HG02763 (cell line): Measurements from ENCODE around the gene SLCO2A1.

Experiments
- ATAC-seq: cut with Tn5 transposase; IDR thresholded peaks from one replicate; pipeline ENCODE4 v1.9.1; 2021; ENCODE audit warnings: mild to moderate bottlenecking, moderate library complexity; ENCODE audit not compliant: unreplicated experiment

Gene SLCO2A1

DNA sequence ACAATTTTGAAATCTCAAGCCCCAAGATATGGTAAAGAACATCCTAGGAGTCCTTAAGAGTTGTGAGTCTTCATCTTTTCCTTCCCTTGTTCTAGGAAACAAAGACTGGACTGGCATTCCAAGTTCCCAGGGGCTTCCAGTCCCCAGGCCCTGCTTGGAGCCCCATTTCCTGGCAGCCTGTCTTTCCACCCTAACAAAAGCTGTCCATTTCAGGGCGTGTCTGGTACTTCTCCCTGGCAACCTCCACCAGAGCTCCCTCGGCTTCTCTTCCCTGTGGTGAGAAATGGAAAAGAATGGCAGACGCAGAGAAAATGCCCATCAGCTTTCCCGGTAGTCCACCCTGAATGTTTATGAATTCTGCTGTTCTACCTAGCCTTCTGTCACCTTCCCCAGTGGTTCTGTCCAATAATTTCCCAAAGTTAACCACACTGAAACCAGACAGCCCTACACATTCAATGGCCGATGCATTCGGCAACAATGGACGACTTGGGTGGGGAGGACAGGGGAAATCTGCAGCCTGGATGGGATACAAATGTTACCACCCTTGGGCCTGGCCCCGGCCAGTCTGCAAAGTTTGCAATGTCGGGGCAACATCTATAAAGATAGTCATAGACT, 140.9 kb downstream of the SLCO2A1 start:
- no peak for ATAC-seq

GRCh38 chr3:133887803-133888703, 141.7 kb downstream of the SLCO2A1 start:
- no peak for ATAC-seq

GRCh38 chr3:133887074-133887802, 142.5 kb downstream of the SLCO2A1 start:
- ATAC-seq: no peak

DNA sequence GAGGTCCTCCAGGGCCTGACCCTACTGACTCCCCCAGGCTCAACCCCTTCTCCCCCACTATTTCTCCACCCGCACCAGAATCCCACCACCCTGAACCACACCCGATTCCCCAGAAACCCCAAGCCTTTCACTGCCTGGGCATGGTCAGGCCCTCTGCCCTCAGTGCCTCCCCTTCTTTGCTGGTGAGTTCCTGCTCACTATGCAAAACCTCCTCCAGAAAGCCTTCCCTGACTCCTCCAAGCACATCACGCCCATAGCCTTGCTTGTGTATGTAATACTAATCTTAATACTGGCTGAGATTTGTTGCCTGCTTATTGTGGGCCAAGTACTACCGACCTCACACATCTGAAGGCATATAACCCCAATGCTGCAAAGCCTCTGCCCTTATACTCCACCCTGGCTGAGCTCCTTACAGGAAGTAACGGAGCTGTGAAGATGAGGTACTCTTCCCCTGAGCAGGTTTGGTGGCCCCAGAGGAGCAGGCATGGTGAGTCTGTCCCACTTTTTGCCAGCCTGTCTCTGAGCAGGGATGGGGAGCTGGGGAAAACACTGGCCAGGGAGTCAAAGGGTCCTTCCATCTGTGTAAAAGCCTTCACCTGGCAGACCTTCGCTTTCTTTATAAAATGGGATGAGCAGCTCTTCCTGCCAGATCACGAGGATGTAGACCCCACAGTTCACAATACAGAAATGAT, 143.5 kb downstream of the SLCO2A1 start:
- ATAC-seq: no peak

- ATAC-seq: no peak
Measured at GRCh38 chr3:133884887-133885711, 144.6 kb downstream of the SLCO2A1 start.

- ATAC-seq: no peak
Measured at GRCh38 chr3:133884054-133884886, 145.5 kb downstream of the SLCO2A1 start.

DNA sequence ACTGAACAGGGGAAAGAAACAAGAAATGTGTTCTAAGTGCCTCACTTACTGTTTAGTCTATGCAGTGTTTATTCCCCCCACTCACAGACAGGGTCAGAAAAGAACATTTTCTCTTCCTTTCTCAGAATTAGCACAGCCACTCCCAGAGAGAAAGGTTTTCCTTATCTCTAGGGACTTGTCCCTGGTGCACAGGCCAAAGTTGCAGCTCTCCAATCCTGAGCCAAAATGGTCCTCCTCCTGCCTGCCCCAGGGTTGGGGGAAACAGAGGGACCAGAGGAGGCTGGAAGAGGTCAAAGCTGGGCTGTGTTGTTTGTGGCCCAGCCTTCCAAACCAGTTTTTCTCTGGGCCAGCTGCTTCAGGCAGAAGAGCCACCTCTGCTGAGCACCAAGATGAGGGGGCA, 146.1 kb downstream of the SLCO2A1 start:
- ATAC-seq: no peak

GRCh38 chr3:133882986-133883586, 146.6 kb downstream of the SLCO2A1 start:
- ATAC-seq: no peak

GRCh38 chr3:133881939-133882825, 147.5 kb downstream of the SLCO2A1 start:
- no peak for ATAC-seq

- no peak for ATAC-seq
Measured at GRCh38 chr3:133881492-133881891, 148.2 kb downstream of the SLCO2A1 start.

DNA sequence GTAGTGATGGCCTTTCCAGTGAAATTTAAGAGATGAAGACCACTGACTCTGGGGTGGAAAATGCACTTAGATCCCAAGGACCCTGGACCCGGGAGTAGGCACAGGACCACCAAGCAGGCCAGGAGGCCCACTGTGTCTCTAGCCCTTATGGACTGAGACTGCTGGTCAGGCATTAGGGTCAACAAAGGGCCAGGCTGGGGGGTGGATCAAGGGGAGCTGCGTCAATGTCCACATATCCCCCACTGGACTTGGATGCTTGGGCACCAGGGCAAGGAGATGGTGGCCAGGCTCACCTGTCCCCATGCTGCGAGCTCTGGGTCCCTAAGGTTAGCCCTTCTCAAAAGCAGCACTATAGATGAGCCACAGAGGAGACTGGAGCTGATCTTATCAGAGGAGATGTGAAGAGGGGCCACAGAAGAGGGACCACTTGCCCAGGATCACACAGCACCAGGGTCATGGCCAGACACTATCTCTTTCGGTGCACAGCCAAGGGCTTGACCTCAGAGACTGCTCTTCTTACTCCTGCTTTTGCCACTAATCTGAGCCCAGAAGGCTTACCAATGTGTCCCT, 148.8 kb downstream of the SLCO2A1 start:
- no peak for ATAC-seq

- no peak for ATAC-seq
Measured at GRCh38 chr3:133880287-133880686, 149.4 kb downstream of the SLCO2A1 start.

- no peak for ATAC-seq
Measured at GRCh38 chr3:133878518-133878917, 151.2 kb downstream of the SLCO2A1 start.
